SU-DHL-6 (cell line): ENCODE measurements around the gene SEPHS1.

Source experiments
- EZH2phosphoT487 ChIP-seq: fragments of 200-600 bp; sonication (generic), shearing (Covaris generic); conservative IDR thresholded peaks from 2 replicates; pipeline ENCODE4 v1.6.1; 2018; ENCODE audit warnings: mild to moderate bottlenecking, antibody characterized with exemption, low read length, moderate library complexity, mixed read lengths
- TF ChIP-seq, protein P1 (sequence below): fragments of 200-600 bp; sonication (generic); IDR thresholded peaks from one replicate; pipeline ENCODE4 v1.5.1; 2017; ENCODE audit warnings: antibody characterized with exemption, mild to moderate bottlenecking, low read length, moderate library complexity; ENCODE audit not compliant: insufficient read depth, poor library complexity, severe bottlenecking

DNA sequence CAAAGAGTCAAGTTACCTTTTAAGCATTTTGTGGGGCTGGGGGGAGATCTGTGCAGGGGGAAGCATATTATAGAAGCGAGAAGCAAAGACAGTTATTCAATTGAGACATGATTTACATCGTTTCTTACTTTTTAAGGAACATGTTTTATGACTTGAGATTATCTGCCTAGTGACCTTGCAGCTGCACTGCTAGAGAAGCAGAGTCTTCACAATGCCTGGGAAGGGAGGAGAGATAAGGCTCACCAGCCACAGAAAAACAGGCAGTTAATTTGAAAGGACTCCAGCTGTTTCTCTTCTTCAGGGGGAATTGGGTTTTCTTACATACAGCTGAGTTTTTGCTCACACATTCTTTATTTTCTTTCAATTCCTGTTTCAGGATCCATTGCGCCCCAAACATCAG lies 79.3 kb downstream of the SEPHS1 start:
- no peak for TF ChIP-seq EZH2phosphoT487
- TF ChIP-seq, protein P1, sequence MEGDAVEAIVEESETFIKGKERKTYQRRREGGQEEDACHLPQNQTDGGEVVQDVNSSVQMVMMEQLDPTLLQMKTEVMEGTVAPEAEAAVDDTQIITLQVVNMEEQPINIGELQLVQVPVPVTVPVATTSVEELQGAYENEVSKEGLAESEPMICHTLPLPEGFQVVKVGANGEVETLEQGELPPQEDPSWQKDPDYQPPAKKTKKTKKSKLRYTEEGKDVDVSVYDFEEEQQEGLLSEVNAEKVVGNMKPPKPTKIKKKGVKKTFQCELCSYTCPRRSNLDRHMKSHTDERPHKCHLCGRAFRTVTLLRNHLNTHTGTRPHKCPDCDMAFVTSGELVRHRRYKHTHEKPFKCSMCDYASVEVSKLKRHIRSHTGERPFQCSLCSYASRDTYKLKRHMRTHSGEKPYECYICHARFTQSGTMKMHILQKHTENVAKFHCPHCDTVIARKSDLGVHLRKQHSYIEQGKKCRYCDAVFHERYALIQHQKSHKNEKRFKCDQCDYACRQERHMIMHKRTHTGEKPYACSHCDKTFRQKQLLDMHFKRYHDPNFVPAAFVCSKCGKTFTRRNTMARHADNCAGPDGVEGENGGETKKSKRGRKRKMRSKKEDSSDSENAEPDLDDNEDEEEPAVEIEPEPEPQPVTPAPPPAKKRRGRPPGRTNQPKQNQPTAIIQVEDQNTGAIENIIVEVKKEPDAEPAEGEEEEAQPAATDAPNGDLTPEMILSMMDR, result no peak
